ENCODE measurements around the gene DQX1. TPM values are rescaled to one million over a fixed set of nuclear protein-coding genes. Genes with fewer than 3 reads are reported as not detected.

Gene DQX1
- total and polyA plus RNA-seq, 9 of the 15 experiments (the other 6 are each of a cell fraction or from before 2014, with no cell fraction given), result 0.04 to 0.38 (median 0.18) TPM; not detected in 1

DNA sequence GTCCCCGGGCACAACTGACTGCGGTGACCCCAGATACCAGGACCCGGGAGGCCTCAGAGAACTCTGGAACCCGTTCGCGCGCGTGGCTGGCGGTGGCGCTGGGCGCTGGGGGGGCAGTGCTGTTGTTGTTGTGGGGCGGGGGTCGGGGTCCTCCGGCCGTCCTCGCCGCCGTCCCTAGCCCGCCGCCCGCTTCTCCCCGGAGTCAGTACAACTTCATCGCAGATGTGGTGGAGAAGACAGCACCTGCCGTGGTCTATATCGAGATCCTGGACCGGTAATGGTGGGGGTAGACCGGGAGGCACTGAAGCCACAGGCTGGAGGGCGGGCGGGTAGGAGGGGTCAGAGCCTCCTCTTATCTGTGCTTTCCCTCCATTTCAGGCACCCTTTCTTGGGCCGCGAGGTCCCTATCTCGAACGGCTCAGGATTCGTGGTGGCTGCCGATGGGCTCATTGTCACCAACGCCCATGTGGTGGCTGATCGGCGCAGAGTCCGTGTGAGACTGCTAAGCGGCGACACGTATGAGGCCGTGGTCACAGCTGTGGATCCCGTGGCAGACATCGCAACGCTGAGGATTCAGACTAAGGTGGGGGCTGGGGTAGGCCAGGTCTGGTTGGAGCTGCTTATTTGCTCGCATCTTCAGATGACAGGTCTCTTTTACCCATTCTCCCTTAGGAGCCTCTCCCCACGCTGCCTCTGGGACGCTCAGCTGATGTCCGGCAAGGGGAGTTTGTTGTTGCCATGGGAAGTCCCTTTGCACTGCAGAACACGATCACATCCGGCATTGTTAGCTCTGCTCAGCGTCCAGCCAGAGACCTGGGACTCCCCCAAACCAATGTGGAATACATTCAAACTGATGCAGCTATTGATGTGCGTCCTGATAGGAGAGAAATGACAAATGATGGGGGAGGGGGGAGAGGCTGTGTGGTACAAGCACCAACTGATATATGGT, 4.5 kb upstream of the DQX1 start (continued):
- TF ChIP-seq ZFP91 (CRISPR knock-in tag; IDR thresholded peaks at IDR 0.05), result no peak
- TF ChIP-seq ZNF239 (CRISPR knock-in tag; IDR thresholded peaks at IDR 0.05), result no peak
- no peak for TF ChIP-seq RBM14 (IDR thresholded peaks at IDR 0.05; ENCODE audit: borderline replicate concordance, insufficient read depth, low read depth, low read length)
- TF ChIP-seq TCF7L2 (IDR thresholded peaks at IDR 0.05; ENCODE audit: low read depth, low read length), result no peak
- TF ChIP-seq DACH1 (IDR thresholded peaks at IDR 0.05; ENCODE audit: partially characterized antibody), result peak; percentile 66
- TF ChIP-seq HDAC8 (tag; IDR thresholded peaks at IDR 0.05), result no peak
- TF ChIP-seq POLR2A (conservative IDR thresholded peaks at IDR 0.05), result peak; percentile 79
- no peak for TF ChIP-seq HNRNPH1 (optimal IDR thresholded peaks at IDR 0.05; ENCODE audit: low read depth, low read length)
- no peak for TF ChIP-seq HOMEZ (CRISPR knock-in tag; IDR thresholded peaks at IDR 0.05)
- TF ChIP-seq MYNN (IDR thresholded peaks at IDR 0.05), result no peak
- no peak for TF ChIP-seq MYNN (CRISPR knock-in tag; IDR thresholded peaks at IDR 0.05)
- TF ChIP-seq, protein P1, sequence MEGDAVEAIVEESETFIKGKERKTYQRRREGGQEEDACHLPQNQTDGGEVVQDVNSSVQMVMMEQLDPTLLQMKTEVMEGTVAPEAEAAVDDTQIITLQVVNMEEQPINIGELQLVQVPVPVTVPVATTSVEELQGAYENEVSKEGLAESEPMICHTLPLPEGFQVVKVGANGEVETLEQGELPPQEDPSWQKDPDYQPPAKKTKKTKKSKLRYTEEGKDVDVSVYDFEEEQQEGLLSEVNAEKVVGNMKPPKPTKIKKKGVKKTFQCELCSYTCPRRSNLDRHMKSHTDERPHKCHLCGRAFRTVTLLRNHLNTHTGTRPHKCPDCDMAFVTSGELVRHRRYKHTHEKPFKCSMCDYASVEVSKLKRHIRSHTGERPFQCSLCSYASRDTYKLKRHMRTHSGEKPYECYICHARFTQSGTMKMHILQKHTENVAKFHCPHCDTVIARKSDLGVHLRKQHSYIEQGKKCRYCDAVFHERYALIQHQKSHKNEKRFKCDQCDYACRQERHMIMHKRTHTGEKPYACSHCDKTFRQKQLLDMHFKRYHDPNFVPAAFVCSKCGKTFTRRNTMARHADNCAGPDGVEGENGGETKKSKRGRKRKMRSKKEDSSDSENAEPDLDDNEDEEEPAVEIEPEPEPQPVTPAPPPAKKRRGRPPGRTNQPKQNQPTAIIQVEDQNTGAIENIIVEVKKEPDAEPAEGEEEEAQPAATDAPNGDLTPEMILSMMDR (IDR thresholded peaks at IDR 0.05 in 2 of 3, conservative IDR thresholded peaks at IDR 0.05 in 1 of 3; ENCODE audit: insufficient read depth in 2 of 3, low read depth in 1 of 3, low read length in 3 of 3), result no peak; a peak in 1 of 6 replicates
- TF ChIP-seq ZNF431 (CRISPR knock-in tag; IDR thresholded peaks at IDR 0.05), result no peak
- no peak for TF ChIP-seq FOXK1 (CRISPR knock-in tag; IDR thresholded peaks at IDR 0.05; ENCODE audit: borderline replicate concordance)
- 0 out of 4 replicates have a peak, but pooled peaks of 1 of the 2 experiments have one; percentile 14 for TF ChIP-seq MLLT1 (IDR thresholded peaks at IDR 0.05)
- TF ChIP-seq ZNF354B (CRISPR knock-in tag; IDR thresholded peaks at IDR 0.05), result no peak
- TF ChIP-seq ZKSCAN8 (CRISPR knock-in tag; IDR thresholded peaks at IDR 0.05), result no peak
- peak; percentile 68 for TF ChIP-seq POLR2G (IDR thresholded peaks at IDR 0.05; ENCODE audit: low read depth, low read length)

Data from K562 (cell line).